ENCODE measurements around the gene WBP1.
"Not testable (repeated sequence)": the region's sequence is repeated elsewhere in the genome, so short reads cannot be mapped to it uniquely, and the experiment has no call there.

WBP1 gene

DNA sequence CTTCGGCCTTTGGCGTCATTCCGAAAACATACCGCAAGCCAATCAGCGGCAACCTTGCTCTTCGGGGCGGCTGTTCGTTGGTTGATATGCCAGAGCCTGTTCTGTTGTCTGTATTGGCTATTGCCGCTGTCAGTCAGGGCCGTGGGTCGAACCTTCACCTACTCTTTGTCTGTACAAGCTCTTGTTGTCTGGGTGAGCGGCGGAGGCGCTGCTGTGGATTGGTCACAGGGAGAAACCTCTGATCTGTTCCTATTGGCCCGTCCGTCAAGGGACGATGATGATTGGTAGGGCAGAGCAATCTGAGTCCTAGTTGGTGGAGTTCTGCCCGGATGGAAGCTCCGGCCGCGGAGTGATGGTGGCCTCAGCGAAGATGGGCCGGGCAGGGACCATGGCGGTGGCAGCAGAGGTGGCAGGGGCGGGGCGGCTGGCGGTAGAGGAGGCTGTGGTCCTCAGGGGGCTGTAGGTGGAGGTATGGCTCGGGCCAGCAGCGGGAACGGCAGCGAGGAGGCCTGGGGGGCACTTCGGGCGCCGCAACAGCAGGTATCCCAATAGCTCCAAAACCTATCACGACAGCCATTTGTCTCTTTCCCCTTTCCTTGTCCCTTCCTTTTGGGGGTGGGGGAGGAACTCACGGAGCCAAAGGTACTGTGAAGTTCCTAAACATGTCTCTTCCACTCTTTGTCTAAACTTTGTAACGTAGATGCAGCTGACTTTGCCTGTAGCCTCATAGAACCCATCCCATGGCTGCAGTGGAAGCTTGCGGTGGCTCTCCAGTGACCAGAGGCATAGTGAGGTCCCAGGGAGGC lies at the start of gene WBP1:
Gene WBP1, plus strand, starts transcription at position 307 of the 806 bp plus-strand sequence. Its CDS starts 165 bp downstream, at position 472.
- peak; percentile 100 for DNase-seq

DNA sequence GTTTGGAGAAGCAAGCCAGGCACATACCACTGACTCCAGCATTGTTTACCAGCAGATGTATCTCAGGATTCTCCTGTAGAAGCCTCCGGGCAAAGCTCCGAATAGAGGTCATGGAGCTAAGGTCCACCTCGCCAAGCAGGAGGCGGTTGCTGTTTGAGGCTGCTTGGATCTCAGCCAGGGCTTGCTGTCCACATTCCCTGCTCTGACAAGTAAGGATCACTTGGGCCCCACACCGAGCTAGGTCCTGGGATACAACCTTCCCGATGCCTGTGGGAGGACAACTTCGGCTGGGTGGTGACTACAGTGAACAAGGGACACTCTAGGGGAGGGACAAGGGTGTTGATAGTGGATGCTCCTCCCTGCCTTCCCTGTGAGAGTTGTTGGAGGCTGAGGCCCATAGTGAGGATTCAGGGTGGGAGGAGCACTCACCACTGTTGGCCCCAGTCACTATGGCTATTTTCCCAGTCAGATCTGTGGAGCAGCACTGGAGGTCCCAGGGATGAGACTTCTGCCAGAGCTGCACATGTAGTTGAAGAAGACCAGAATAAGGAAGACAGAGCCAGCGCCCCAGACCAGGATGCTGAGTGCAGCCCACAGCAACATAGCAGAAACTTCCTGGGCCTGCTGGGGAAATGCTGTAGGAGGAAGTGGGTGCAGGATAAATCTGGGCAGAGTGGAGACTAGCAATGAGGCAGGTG lies 45.1 kb upstream of the WBP1 start:
- DNase-seq = no peak

DNA sequence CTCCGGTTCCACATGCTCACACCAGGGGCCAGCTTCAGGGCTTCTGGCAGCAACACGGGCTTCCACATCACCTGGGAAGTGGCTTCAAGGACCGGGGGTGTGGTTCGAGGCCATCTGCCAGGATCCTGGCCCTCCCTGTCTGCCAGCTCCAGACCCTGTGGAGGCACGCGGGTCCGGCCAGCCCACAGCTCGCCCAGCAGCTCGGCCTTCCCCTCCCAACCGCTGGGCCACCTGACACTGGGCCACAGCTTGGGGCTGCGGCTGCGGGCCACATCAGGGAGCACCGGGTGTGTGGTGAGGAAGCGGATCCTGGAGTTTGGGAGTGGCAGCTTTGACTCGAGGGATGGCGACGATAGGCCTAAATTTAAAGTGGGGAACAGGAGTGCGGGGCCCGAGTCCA lies 43.8 kb upstream of the WBP1 start:
- DNase-seq = no peak

DNA sequence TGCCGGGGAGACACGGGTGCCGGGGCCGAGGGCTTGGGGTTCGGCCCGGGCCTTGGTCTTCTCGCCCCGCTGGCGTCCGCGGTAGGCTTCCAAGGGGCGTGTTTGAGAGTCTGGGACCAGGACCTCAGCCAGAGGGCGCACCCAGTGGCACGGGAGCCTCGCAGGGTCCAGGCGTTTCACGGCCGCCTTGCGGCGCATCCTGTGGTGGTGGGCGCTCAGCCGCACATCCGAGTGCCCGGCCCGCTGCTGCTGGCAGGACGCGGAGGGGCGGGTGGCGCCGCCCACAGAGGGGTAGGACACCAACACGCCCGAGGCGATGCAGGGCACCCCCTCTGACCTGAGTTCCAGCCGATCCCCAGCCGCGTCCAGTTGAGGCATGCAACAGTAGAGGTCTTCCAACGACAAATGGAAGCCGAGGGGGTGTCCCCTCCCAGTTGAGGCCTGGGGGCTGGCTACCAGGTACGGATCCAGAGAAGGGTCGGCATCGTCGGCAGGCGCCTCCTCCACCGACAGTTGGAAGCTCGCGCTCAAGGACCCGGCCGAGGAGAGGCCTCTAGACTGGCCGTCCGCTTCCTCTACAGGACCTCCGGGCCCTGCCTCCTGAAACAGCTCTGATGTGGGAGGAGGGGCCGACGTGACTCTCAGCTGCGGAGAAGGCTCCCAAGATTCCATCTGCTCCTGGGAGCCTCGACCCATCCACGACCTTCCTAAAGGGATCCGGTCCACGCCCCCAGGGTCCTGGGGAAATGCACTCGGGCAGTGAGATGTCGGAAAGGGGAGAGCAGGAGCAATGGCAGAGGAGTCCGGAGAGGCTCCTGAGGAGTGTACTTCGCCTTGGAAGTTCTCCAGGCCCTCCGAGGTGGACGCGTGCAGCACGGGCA lies 43.1 kb upstream of the WBP1 start:
- DNase-seq = no peak

DNA sequence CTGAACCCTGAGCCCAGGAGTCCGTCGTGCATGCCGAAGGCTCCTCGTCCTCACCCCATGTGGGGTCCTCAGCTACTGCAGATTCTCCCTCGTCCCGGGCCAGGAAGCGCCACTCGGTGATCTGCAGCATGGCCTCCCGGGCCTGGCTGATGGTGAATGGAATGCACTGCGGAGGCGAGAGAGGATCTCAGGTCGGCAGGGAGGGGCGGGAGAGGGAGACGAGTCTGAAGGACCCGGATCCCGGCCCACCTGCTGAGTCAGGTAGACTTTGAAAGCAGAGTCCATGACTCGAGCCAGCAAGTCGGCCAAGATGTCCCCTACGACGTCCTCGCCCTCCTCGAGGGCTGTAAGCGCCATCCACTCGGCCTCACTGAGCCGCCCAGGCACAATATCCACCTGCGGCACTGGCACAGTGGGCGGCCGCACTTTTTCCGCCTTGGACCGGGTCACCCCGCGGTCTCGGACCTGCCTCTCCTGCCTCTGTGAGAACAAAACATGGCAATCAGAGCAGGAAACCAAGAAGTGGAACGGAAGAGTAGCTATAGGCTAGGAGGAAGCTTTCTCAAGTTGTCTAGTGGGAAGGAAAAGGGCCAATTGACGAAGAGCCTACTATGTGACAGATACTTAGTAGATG lies 42.4 kb upstream of the WBP1 start:
- no peak for DNase-seq

DNA sequence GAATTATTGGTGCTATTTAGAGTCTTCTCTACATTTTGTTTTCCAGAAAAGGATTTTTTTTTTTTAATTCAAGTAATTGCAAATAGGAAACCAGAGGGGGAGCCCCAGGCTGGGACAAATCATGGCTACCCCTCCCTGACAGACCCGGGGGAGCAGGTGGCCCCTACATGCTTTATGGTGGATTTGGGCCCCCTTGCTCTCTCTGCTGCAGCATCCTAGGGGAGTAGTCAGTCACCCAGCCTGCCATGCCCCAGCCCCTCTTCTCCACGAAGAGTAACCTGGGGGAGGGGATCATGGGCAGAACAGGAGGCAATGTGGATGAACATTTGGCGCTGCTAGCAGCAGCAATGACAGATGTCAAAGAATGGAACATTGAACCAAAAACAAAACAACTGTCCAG lies 41.5 kb upstream of the WBP1 start:
- no peak for DNase-seq

DNA sequence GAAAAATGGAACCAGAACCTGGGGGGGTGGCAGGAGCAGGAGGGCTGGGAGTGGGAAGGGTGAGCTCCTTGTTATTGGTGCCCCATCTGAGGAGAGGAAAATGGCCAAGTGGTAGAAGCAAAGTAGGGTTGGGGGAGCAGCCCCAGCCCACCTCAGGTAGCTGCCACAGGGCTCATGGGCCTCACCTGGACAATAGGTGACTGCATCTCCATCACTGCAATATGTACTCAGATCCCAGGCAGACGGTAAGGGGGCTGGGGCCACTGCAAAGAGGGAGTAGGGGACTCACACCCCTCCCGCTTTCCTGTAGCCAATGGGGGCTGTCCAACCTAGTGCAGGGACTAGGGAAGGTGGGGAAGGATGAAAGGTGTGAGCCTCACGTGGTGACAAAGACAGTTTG lies 41.0 kb upstream of the WBP1 start:
- DNase-seq = no peak

DNA sequence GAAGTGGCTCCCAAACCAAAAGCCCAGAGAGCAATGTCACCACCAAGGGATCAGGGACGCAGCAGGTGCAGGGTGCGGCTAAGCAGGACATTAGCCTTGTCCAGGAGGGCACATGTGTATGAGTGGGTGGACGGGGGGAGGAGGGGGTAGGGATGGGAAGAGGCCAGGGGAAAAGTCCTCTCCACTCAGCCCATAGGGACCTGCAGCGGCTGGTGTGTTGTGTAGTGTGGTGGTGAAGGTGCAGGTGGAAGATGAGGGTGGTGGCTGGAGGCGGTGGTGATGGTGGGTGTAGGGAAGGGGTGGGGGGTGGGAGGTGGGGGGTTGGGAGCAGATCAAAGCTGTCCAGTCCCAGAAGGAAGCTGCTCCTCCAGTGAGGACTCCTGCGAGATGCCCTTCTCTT lies 40.5 kb upstream of the WBP1 start:
- no peak for DNase-seq

DNA sequence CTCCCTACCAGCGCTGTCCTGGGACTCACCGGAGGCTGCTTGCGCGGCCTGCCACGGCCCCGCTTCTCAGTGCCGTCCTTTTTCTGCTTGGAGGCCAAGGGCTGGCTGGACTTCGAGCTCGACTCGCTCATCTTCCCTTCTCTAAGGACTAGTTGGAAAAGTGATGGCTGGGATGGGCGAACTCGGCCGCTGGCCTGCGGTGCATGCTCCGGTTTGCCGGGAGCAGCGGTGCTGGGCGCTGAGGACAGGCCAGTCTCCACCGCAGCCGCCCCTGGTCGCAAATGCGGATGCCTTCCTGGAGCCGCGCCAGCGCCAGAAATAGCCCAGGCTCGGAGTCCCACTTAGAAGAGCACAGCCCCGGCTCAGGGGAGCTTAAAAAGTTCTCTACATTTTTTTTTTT lies 39.9 kb upstream of the WBP1 start:
- no peak for DNase-seq

DNA sequence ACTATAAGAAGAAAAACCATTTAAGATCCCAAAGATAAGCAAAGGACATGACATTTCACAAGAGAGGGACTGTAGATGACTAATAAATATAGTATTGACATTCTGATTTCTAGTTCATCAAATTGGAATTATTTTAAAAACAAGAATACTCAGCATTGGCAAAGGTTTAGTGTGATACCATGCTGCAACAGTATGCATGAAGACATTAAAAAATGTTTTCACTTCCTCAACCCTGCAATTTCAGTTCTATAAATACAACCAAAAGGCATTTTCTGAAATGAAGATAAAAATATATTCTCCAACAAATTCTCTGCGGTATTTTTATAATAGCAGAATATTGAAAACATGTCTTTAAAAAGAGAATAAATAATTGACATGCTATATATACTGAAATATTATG lies 38.9 kb upstream of the WBP1 start:
- no peak for DNase-seq

DNA sequence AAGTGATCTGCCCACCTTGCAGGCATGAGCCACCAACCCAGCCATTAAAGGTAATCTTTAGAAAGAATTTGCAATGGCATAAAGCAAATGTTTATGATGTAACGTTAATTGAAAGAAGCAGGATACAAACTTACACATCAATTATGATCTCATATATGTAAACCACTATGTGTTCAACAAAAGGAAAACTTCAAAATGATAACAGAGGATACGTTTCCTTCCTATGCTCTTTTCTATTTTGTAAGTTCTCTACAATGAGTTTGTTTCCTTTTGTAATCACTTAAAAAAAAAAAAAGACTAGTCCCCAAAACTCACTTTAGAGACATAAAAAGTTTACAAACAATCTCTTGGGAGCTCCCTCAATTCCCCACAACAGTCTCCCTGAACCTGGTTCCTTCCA lies 38.2 kb upstream of the WBP1 start:
- DNase-seq = no peak

DNA sequence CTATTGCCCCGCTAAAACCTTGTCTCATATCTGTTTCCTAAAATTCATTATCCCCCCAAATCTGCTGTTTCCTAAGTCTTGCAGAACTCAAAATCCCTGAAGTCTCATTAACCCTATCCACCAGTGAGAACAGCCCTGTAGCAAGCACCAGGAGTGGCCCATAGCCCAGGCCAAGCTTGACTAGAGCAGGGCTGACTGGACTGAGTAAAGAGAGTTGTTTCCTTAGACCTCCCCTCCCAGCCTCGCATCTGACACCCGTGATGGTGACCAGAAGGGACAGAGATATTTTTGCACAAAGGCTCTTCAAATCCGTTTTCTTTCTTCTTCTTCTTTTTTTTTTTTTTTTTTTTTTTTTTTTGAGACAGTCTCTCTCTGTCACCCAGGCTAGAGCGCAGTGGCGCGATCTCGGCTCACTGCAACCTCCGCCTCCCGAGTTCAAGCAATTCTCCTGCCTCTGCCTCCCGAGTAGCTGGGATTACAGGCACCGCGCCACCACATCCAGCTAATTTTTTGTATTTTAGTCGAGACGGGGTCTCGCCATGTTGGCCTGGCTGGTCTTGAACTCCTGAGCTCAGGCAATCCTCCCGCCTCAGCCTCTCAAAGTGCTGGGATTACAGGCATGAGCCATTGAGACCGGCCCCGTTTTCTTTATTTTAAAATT lies 37.7 kb upstream of the WBP1 start:
- DNase-seq = not testable (repeated sequence)

DNA sequence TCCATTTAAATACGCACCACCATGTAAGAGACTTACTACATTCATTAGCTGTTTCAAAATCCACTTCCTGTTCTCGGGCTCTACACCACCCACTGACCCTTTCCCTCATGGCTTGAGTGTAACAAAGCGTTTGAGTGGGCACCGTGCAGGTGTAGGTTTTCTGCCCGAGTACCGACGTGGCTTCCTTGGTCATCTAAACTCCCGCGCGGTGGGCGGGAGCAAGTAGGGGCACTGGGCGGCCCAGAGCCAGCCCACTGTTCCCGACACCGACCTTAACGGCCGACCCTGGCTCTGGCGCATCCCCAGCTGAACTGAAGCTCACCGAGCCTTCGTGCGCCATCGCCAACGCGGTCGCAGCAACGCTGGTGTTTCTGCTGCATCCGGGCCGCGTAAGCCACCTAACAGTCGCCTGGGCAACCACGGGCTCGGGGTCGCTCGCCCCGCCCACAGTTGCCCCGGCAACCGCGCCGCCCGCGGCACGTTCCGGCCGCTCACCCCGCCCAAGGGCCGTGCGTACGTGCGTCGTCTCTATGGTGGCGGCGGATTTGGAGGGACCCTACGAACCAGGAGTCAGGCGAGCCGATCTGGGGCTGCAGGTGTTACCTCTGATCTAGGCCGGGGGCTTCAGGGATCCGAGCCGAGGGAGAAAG lies 36.9 kb upstream of the WBP1 start, which contains the start of the genes C2orf81 and WDR54:
Gene C2orf81, minus strand, starts transcription at position 399 of the 650 bp plus-strand sequence. Its CDS starts 59 bp downstream, at position 340.
Gene WDR54, plus strand, starts transcription at position 510 of the 650 bp plus-strand sequence. CDS start 424 bp downstream, outside the sequence.
- DNase-seq = peak; percentile 94

DNA sequence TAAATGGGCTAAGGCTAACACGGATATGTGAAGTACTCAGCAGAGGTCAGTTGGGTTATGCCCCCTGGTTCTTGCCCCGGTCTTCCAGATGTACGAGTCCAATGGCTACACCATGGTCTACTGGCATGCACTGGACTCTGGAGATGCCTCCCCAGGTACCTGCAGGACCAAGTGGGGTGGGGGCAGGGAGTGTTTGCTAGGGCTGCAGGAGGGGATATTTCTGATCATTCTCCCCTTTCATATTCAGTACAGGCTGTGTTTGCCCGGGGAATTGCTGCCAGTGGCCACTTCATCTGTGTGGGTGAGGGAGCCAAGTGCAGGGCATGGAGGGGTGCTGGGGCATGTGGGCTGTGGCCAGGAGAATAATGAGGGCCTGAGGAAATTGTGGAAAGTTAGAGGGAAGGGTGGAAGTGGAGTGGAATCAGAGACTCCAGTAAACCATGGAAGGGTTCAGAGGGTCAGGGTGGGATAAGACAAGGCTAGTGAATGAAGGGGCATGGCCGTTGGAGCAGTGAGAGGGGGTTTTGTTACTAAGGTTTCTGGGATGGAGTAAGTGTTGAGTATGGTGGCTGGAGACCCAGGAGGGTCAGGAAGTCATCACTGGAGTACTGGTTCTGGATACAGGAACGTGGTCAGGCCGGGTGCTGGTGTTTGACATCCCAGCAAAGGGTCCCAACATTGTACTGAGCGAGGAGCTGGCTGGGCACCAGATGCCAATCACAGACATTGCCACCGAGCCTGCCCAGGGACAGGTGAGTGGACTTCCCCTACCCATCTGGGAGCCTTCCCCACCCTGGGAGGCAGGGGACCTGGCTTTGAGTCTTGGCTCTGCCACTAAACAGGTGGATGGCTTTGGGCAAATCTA lies 34.8 kb upstream of the WBP1 start:
- DNase-seq = no peak

DNA sequence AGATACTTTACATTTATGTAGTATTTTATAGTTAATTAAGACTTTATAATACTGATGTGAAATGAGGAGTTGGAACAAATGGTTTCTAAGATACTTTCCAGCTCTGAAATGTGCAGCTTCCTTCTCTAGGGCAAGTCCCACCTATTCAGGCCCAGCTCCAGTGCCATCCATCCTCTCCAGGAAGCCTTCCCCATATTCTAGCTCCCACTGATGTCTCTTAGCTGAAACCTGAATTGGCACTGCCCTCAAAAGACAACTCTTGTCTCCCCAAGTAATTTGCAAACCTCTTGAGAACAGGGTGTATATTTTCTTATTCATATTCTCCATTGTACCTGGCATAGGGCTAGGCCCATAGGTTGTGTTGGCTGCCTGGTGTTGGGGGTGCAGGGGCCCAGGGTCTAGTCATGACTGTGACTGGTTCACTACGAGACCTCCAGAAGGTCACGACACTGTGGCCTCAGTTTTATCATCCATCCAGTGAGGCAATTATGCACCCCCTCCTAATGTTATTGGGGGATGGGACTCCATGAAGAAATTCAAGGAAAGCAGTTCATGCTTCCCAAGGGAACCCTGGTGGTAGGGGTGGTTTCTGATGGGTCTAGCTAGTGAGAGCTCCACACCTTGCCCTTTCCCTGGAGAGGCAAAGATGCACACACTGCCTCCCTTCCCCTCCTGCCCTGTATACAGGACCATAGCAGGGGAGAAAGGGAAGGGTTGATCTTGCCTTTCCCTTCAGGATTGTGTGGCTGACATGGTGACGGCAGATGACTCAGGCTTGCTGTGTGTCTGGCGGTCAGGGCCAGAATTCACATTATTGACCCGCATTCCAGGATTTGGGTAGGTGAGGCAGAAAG lies 33.9 kb upstream of the WBP1 start:
- DNase-seq = no peak

DNA sequence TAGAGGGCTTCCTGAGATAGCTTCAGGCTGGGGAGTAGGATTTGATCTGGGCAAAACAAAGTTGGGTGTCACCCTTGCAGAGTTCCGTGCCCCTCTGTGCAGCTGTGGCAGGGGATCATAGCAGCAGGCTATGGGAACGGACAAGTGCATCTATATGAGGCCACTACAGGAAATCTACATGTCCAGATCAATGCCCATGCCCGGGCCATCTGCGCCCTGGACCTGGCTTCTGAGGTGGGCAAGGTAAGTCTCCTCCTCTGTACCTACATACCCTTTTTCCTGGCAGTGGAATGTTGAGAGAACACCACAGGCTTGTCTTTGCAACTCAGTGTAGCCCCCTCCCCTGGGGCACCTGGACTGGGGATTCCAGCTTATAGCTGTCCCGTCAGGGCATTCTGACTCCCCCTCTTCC lies 33.2 kb upstream of the WBP1 start:
- DNase-seq = no peak

DNA sequence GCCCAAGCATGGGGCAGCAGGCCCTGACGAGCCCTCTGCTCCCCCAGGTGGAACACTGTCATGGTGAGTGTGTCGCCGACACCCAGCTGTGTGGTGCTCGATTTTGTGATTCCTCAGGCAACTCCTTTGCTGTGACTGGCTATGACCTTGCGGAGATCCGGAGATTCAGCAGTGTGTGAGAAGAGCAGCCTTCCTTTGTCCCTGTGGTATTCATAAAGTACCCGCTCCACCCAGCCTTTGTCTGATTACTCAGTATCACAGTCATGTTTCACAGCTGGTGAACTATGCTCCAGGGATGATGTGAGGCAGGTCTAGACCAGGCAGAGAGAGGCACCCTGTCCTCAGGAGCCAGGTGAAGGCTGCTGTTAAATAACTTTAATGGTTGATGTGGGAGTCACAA lies 32.7 kb upstream of the WBP1 start:
- no peak for DNase-seq

DNA sequence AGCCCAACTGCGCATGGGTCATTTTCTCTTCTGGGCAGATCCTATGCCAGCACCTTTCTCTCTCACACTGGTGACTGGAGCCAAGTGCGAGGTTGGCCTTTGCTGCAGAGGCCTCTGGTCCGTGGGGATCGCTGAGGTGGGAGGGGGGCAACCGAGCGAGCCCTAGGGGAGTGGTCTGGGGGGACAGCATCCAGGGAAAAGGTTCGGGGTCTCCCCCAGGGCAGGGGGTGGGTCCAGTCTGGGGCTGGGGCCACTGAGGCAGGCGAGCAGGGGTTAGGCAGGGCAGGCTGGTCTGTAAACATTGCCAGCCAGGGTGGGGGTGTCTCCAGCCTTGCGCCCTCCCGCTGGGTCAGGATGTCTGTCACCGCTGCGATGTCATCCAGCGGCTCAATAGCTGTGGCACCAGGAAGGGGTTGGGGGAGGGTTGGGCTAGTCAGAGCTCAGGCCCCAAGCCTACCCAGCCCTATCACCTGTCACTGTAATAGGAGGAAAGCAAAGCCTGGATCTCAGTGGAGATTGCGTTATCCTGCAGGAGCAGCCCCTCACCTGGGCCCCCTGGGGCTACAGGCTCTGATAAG lies 32.0 kb upstream of the WBP1 start:
- no peak for DNase-seq

DNA sequence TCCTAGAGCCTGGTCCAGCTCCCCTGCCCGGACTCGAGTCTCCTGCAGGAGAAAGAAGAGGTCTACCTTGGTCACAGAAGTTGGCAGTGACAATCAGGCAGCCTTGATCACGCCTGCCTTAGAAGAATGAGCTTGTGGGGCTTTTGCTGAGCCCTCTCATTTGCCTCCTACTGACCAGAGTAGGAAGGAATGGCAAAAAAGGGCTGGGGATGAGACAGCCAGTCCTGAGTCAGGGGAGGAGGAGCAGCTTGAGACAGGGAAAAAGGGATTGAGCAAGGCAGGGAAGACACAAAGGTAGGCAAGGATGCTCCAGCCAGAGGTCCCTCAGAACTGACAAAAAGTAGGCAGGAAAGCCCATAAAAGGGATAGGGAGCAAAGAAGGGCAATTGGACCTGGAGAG lies 30.7 kb upstream of the WBP1 start:
- no peak for DNase-seq
